GM21576 (cell line): ENCODE data around the gene MAPK8IP3.
A peak's percentile ranks its signal among the peaks of the same experiment; 100 is the strongest.

ENCODE experiments used
- ATAC-seq: cut with Tn5 transposase; IDR thresholded peaks from one replicate; pipeline ENCODE4 v1.9.1; 2021; ENCODE audit warnings: mild to moderate bottlenecking, moderate library complexity; ENCODE audit not compliant: unreplicated experiment

The MAPK8IP3 gene

GRCh38 chr16:1705688-1706385, at the start of gene MAPK8IP3:
TSS of gene MAPK8IP3 (plus strand) at chr16:1706195. CDS start at chr16:1706340, 145 bp downstream.
- ATAC-seq = peak; percentile 78

- ATAC-seq = no peak
These were observed 49.0 kb upstream of the MAPK8IP3 start for GRCh38 chr16:1656808-1657617.

- no peak for ATAC-seq
These were observed 48.2 kb upstream of the MAPK8IP3 start for GRCh38 chr16:1657841-1658240.

- no peak for ATAC-seq
These were observed 47.0 kb upstream of the MAPK8IP3 start for GRCh38 chr16:1659031-1659430.

- ATAC-seq = no peak
These were observed 44.2 kb upstream of the MAPK8IP3 start for GRCh38 chr16:1661826-1662225.

GRCh38 chr16:1662543-1662942, 43.5 kb upstream of the MAPK8IP3 start:
- ATAC-seq = no peak

GRCh38 chr16:1665829-1666228, 40.2 kb upstream of the MAPK8IP3 start:
- no peak for ATAC-seq

- no peak for ATAC-seq
These were observed 39.7 kb upstream of the MAPK8IP3 start for GRCh38 chr16:1666316-1666715.

- ATAC-seq = no peak
These were observed 38.7 kb upstream of the MAPK8IP3 start for GRCh38 chr16:1667271-1667670.

GRCh38 chr16:1667916-1668315, 38.1 kb upstream of the MAPK8IP3 start:
- ATAC-seq = no peak

GRCh38 chr16:1668612-1669319, 37.2 kb upstream of the MAPK8IP3 start:
- ATAC-seq = no peak

GRCh38 chr16:1669698-1670097, 36.3 kb upstream of the MAPK8IP3 start:
- ATAC-seq = no peak

- ATAC-seq = no peak
These were observed 35.6 kb upstream of the MAPK8IP3 start for GRCh38 chr16:1670371-1670770.

GRCh38 chr16:1670866-1671265, 35.1 kb upstream of the MAPK8IP3 start:
- no peak for ATAC-seq

- ATAC-seq = no peak
These were observed 32.4 kb upstream of the MAPK8IP3 start for GRCh38 chr16:1673424-1674151.

GRCh38 chr16:1674306-1674705, 31.7 kb upstream of the MAPK8IP3 start:
- ATAC-seq = no peak

- no peak for ATAC-seq
These were observed 31.0 kb upstream of the MAPK8IP3 start for GRCh38 chr16:1674751-1675664.

- ATAC-seq = no peak
These were observed 29.3 kb upstream of the MAPK8IP3 start for GRCh38 chr16:1676661-1677060.

GRCh38 chr16:1677339-1677738, 28.7 kb upstream of the MAPK8IP3 start:
- no peak for ATAC-seq

- ATAC-seq = peak; percentile 87
These were observed 28.0 kb upstream of the MAPK8IP3 start, which contains the start of gene JPT2 for GRCh38 chr16:1677942-1678499. TSS of gene JPT2 (plus strand) at chr16:1678279. CDS start at chr16:1678313, 34 bp downstream.
